CD4-positive, alpha-beta T cell treated with Interleukin-1 beta for 1 hour (primary cell): ENCODE data around the gene SWSAP1.
"Not testable (repeated sequence)": the region's sequence is repeated elsewhere in the genome, so short reads cannot be mapped to it uniquely, and the experiment has no call there.

Source experiments
- DNase-seq, 2 donors: peaks; one replicate each; pipeline ENCODE4 v3.0.0-alpha.2; 2020 to 2022

SWSAP1 gene

DNA sequence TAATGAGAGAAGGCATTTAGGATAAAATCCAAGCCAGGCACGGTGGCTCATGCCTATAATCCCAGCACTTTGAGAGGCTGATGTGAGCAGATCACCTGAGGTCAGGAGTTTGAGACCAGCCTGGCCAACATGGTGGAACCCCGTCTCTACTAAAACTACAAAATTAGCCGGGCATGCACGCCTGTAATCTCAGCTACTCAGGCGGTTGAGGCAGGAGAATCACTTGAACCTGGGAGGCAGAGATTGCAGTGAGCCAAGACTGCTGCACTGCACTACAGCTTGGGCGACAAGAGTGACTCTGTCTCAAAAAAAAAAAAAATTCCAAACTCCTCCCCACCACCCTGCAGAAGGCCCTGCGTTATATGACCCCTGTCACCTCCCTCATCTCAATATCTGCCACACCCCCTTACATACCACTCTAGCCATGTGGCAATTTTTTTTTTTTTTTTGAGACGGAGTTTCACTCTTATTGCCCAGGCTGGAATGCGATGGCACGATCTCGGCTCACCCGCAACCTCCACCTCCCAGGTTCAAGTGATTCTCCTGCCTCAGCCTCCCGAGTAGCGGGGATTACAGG is 4.9 kb downstream of the SWSAP1 start:
- DNase-seq: not testable (repeated sequence)

GRCh38 chr19:11379857-11380350 is 5.4 kb downstream of the SWSAP1 start:
- no peak for DNase-seq

DNA sequence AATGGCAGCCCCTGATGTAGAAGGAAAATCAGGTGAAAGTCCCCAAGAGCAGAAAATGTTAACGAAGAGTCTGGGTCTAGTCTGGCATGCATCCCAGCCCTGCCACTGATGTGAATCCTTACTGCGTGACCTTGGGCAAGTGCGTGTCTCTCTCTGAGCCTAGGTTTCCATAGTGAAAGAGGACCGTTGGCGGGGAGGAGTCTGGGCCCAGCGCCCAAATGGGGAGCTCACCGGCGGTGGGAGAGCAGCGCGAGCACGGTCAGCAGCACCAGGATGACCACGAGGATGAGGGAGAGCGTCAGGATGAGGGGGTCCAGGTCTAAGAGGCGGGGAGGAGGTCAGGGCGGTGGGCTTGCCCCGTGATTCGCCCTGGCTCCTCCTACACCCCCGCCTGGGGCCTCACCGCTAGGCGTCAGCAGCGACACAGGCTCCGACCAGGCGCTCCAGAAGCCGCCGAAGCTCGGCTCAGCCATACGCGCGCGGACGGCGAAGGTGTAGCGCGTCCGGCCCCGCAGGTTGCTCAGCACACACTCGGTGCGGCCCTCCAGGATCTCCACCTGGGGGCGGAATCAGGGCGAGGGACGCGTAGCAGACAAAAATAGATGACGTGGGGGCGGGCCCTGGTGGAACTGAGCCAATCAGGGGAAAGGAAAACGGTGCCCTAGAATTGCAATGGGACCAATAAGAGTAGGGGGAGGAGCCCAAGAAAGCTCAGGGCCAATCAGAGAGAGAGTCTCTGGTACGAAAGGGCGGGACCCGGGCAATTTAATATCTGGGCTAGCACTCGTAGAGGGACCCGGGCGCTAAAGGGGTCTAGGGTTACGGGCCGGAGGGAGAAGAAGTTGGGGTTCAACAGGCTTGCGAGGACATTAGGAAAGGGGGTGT is 6.4 kb downstream of the SWSAP1 start:
- peak; percentile 99 for DNase-seq

DNA sequence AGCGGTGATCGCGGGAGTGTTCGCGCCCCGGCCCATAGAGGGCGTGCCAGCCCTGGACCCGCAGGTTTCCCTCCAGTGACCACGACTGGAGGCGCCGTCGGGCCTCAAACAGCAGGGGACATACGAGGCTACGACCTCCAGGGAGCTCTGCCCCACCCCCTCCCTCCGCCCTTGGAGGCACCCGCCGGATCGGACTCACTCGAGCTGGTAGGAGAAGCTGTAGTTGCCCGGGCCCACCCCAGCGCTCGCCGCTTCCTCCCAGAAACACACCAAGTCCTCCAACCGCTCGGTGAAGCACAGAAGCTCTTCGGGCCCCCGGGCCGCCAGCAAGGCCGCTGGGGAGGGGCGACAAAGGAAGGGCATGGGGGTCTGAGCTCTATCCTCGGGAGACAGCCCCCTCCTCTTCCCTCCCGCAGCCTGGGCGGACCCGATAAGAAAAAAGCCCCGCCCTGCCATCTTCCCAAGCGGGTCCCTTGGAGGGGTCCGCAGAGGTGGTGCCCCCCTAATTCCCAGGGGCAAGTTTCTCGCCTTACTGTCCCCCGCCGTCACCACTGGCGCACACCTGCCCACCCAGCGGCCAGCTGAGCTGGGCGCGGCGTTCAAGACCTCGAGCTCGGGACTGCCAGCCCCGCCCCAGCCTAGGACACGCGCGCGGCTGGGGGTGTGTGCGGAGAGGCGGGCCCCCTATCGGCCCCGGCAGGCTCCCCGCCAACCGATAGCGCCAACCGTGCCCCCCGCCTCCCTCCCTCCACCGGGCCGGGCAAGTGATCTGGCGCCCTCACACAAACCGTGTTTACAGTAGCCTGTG is 8.6 kb downstream of the SWSAP1 start:
- peak; percentile 48 to 66 for DNase-seq

DNA sequence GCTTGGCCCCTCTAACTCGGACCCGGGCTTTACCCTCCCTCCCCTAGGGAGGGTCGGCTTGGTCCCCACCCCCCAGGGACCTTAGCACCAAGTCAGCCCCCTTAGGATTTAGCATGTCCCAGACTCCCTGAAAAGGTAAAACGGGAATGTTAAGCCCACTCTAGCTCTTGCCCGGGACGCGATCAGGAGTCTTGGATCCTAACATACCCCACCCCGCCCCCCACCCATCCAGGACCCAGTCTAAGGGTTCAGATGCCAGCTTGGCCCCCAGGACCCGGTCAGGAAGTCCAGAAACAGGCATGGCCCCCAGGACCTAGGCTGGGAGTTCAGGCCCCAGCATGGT is 9.2 kb downstream of the SWSAP1 start:
- no peak for DNase-seq

DNA sequence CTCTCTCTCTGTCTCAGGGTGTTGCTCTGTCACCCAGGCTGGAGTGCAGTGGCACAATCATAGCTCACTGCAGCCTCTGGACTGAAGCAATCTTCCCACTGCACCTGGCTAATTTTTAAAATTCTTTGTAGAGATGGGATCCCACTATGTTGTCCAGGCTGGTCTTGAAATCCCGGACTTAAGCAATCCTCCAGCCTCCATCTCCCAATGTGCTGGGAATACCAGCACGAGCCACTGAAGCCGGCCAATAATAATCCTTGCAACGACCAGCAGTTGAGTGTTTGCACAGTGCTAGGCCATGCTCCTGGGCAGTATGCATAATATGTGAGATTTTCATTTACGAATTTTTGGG is 10.3 kb downstream of the SWSAP1 start:
- no peak for DNase-seq

- peak; percentile 12 to 26 for DNase-seq
These were observed 12.9 kb downstream of the SWSAP1 start for GRCh38 chr19:11387162-11388034.

- no peak for DNase-seq
These were observed 15.9 kb downstream of the SWSAP1 start for GRCh38 chr19:11390359-11390758.

DNA sequence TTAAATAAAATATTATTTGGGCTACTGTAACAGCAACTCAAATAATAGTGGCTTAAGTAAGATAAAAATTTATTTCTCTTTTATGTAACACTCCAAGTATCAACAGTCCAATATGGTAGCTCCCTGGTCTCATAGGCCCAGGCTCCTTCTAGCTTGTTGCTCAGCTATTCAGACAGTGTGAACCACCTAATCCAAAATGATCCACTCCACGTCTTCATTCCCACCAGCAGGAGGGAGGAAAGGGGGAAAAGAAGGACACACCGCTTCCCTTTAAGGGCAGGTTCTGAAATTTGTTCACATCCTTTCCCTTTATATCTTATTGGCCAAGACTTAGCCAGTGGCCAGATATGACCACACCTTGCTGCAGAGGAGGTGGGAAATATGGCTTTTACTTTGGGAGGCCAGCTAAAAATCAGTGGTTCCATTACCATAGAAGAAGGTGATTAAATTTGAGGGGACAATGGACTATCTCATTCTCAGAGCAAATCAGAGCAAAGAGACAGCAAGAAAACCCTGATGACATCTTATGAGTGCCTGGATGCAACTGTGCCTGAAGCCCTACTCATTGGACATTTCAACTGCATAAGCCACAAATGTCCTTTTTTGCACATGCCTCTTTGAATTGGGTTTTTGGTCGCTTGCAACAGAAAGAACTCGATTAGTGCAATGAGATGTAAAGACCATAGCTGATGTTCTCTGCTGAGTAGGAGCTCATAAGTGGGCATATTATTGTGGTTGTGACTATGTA is 16.6 kb downstream of the SWSAP1 start:
- DNase-seq: no peak

GRCh38 chr19:11397089-11397610 is 22.7 kb downstream of the SWSAP1 start:
- no peak for DNase-seq

DNA sequence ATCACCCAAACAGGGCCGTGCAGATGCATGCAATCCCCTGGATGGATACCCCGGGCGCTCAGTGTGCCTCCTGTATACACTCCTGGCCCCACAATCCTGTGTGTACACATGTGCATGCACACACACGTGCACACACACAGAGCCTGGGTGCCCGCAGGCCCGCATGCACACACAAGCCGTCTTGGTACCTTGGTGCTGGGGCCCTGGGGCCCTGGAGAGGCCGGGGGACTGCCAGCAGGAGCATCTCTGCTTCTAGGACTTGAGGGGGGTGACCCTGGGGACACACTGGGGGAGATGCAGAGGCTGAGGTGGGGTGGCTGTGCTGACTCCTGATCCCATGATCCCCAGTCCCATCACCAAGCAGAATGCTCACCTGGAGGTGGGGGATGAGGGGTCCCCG is 25.2 kb downstream of the SWSAP1 start:
- DNase-seq: no peak

GRCh38 chr19:11400798-11401197 is 26.3 kb downstream of the SWSAP1 start:
- DNase-seq: no peak

- DNase-seq: no peak
These were observed 27.5 kb downstream of the SWSAP1 start for GRCh38 chr19:11401808-11402543.

GRCh38 chr19:11404588-11405222 is 30.2 kb downstream of the SWSAP1 start:
- no peak for DNase-seq

DNA sequence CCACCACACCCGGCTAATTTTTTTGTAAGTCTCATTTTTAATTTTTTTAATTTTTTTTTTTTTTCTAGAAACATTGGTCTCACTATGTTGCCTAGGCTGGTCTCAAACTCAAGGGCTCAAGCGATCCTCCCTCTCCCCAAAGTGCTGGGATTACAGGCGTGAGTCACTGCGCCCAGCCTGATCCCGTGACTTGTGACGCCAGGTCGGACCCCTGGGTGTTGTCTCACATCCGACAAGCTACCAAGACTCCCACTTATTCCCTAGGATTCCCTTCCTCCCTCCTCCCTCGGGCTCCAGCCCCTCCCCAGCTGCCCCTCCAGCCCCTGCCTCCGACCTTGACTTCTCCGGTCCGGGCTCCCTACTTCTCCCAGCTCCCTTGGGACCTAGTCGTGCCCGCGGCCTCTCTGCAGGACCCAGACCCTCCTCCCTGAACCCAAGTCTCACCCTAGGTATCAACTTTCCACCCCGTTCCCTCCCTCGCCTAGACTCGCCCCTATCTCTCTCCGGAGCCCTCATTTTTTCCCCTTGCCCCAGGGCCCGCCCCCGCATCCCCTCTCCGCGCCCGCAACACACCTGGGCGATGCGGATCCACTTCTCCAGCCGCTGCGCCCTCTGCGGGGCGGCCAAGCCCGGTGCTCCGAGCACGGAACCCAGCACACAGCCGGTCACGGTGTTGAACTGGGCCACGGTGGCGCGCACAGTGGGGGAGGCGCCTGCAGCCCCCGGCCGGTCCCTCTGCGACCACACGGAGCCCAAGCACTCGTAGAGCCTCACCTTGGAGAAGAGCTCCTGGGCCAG is 31.6 kb downstream of the SWSAP1 start:
- DNase-seq: peak; percentile 30 to 43

- not testable (repeated sequence) for DNase-seq
These were observed 32.3 kb downstream of the SWSAP1 start for GRCh38 chr19:11406703-11407236.

GRCh38 chr19:11408591-11408990 is 34.1 kb downstream of the SWSAP1 start:
- no peak for DNase-seq

- DNase-seq: no peak
These were observed 36.2 kb downstream of the SWSAP1 start for GRCh38 chr19:11410682-11411081.

- no peak for DNase-seq
These were observed 40.1 kb downstream of the SWSAP1 start for GRCh38 chr19:11414544-11414943.
